ENCODE results near the gene PIAS1. TPM values are rescaled to one million over a fixed set of nuclear protein-coding genes. Genes with fewer than 3 reads are reported as not detected.

Gene PIAS1
- total RNA-seq, 1 donor from 2014 or later = 30.8 TPM

DNA sequence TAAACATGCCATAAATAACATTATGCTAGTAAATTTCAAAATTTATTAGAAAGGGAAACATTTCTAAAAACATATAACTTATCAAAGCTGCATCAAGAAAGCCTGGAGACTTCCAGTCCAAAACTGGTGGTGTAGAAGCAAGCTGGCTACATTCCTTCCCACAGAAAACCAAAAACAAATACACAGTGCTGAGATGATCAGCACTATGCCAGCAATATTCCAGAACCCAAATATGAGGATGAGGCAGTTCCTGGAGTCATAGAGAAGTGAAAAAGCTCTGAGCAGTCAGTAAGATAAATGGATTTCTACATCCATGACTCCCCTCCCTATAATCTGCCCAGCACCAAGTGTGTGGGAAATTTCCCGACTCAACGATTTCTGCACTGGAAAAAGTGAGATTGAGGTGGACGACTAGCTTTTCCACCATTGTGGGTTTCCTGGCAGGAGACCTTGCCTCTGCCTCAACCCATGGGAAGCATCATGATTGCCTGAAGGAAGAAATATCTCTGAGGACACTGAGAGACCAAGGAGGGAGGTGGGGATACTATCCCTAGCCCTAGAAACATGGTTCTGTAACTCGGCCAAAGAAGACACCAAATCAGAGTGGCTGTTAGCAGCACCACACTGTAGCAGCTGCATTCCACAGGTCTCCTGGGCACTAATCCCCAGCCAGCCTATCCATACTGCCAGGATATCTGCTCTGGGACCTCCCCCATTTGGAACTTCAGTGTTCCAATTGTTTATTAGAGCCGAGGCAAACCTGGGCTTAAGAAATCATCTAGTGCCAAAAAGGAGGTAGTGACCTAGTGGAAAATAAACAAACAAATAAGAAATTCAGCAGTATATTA lies 187.2 kb downstream of the PIAS1 start:
- no peak for DNase-seq (ENCODE audit: low spot score)
- H3K27ac Mint-ChIP-seq (ENCODE audit: unreplicated experiment) = no peak overlapping the region
- H3K27me3 Mint-ChIP-seq (ENCODE audit: low read depth) = no peaks in the 10 kb centered on the region
- H3K4me1 Mint-ChIP-seq (ENCODE audit: low read depth) = no peaks in the 10 kb centered on the region
- TF ChIP-seq, protein P1, sequence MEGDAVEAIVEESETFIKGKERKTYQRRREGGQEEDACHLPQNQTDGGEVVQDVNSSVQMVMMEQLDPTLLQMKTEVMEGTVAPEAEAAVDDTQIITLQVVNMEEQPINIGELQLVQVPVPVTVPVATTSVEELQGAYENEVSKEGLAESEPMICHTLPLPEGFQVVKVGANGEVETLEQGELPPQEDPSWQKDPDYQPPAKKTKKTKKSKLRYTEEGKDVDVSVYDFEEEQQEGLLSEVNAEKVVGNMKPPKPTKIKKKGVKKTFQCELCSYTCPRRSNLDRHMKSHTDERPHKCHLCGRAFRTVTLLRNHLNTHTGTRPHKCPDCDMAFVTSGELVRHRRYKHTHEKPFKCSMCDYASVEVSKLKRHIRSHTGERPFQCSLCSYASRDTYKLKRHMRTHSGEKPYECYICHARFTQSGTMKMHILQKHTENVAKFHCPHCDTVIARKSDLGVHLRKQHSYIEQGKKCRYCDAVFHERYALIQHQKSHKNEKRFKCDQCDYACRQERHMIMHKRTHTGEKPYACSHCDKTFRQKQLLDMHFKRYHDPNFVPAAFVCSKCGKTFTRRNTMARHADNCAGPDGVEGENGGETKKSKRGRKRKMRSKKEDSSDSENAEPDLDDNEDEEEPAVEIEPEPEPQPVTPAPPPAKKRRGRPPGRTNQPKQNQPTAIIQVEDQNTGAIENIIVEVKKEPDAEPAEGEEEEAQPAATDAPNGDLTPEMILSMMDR (IDR thresholded peaks at IDR 0.05) = no peak
- H3K36me3 Mint-ChIP-seq (ENCODE audit: low read depth) = peaks cover 4% of the 10 kb centered on the region
- no peak overlapping the region for H3K4me3 Mint-ChIP-seq (ENCODE audit: unreplicated experiment)
- peaks cover 15% of the 10 kb centered on the region for H3K9me3 Mint-ChIP-seq (ENCODE audit: low read depth)

Other genes starting within 250 kb of the PIAS1 start
- 0.15 to 0.27 TPM (median 0.22 TPM) in 3 replicates for gene SKOR1, start 228.8 kb upstream of the PIAS1 start, total RNA-seq
- gene RNU6-1, start 214.3 kb upstream of the PIAS1 start, total RNA-seq = not detected in 3 replicates
- 0.65 to 0.97 TPM (median 0.90 TPM) in 3 replicates for gene CALML4, start 151.0 kb downstream of the PIAS1 start, total RNA-seq
- gene CLN6, start 175.4 kb downstream of the PIAS1 start, total RNA-seq = 18.0 to 20.8 TPM (median 19.2 TPM) in 3 replicates
- 46.0 to 52.7 TPM (median 49.1 TPM) in 3 replicates for gene FEM1B, start 223.4 kb downstream of the PIAS1 start, total RNA-seq

Data from chondrocyte (in vitro differentiated cells).